GM12878 (cell line): ENCODE measurements around the gene KRTAP2-4. TPM values are rescaled to one million over a fixed set of nuclear protein-coding genes. Genes with fewer than 3 reads are reported as not detected.

Source experiments
- ATAC-seq: fragments of 200-7000 bp; cut with Tn5 transposase; 3 replicates; pipeline ENCODE4 v1.9.1; 2020; ENCODE audit warnings: mild to moderate bottlenecking, moderate library complexity
- BruUV-seq: library from RNA; stranded (reverse); fragments of 400-500 nt; replicated peaks from 2 replicates; lab custom pipeline; 2021; lab: Mats Ljungman, UMichigan
- CTCF ChIA-PET: fragments of 300-600 bp; sonication (Branson Sonifier 250); formaldehyde crosslinking; extraction: SDS; loops from one replicate; lab custom pipeline; 2021; ENCODE audit warnings: inconsistent platforms; lab: Yijun Ruan, JAX
- POLR2A ChIA-PET: fragments of 350-600 bp; formaldehyde crosslinking; extraction: SDS; loops from one replicate; lab custom pipeline; 2021; ENCODE audit warnings: inconsistent platforms; lab: Charles Lee
- RAD21 ChIA-PET: fragments of 300-600 bp; sonication (Branson Sonifier 250); formaldehyde crosslinking; loops from one replicate; lab custom pipeline; 2023; ENCODE audit warnings: antibody characterized with exemption; ENCODE audit not compliant: unreplicated experiment; lab: Charles Lee
- SMC1A ChIA-PET: fragments of 300-600 bp; sonication (Branson Sonifier 250); formaldehyde crosslinking; loops from one replicate; lab custom pipeline; 2023; ENCODE audit not compliant: unreplicated experiment, uncharacterized antibody; lab: Charles Lee
- DNase-seq: peaks from one replicate; pipeline ENCODE4 v3.0.0-alpha.2; 2011; ENCODE audit warnings: low read depth, low spot score
- FAIRE-seq: peaks from 3 replicates; lab custom pipeline; 2011; peaks lifted over from hg19 to GRCh38; lab: Jason Lieb, UNC
- H2AFZ ChIP-seq: 2 replicates; pipeline ENCODE4 v1.6.0; 2011; ENCODE audit warnings: low read depth, low read length, control low read depth; ENCODE audit not compliant: control insufficient read depth
- H3K27ac ChIP-seq: 2 replicates; pipeline ENCODE4 v1.5.1; 2011; ENCODE audit warnings: control low read depth; ENCODE audit not compliant: control insufficient read depth, insufficient read depth
- H3K27me3 ChIP-seq, 2 experiments: replicated peaks in 1 of 2; 2 replicates each; pipeline versions ENCODE4 v1.6.0 to v1.6.1; 2011; ENCODE audit warnings: low read length in 1 of 2; ENCODE audit not compliant: control insufficient read depth in 2 of 2, insufficient read depth in 2 of 2
- H3K36me3 ChIP-seq, 2 experiments: 2 replicates each; pipeline ENCODE4 v1.5.1; 2011; ENCODE audit warnings: low read length in 1 of 2; ENCODE audit not compliant: control insufficient read depth in 2 of 2, insufficient read depth in 2 of 2
- H3K4me1 ChIP-seq: 2 replicates; pipeline ENCODE4 v1.6.1; 2011; ENCODE audit warnings: mild to moderate bottlenecking, low read length, moderate library complexity, mixed read lengths; ENCODE audit not compliant: control insufficient read depth, insufficient read depth
- H3K4me2 ChIP-seq: 2 replicates; pipeline ENCODE4 v1.6.0; 2011; ENCODE audit warnings: control low read depth; ENCODE audit not compliant: control insufficient read depth, insufficient read depth
- H3K4me3 ChIP-seq: fragments of 200-600 bp; sonication (generic); 2 replicates; pipeline ENCODE4 v1.5.1; 2016
- H3K79me2 ChIP-seq: 2 replicates; pipeline ENCODE4 v1.6.0; 2011; ENCODE audit warnings: low read length; ENCODE audit not compliant: control insufficient read depth, insufficient read depth
- H3K9ac ChIP-seq: 2 replicates; pipeline ENCODE4 v1.8.0; 2011; ENCODE audit warnings: low read length, control low read depth, mixed read lengths; ENCODE audit not compliant: control insufficient read depth, insufficient read depth
- H3K9me3 ChIP-seq: replicated peaks from 3 replicates; pipeline ENCODE4 v1.5.1; 2011; ENCODE audit warnings: mild to moderate bottlenecking, low read length; ENCODE audit not compliant: control insufficient read depth, insufficient read depth
- H4K20me1 ChIP-seq: 2 replicates; pipeline ENCODE4 v1.6.0; 2011; ENCODE audit not compliant: control insufficient read depth, insufficient read depth
- EGR1 ChIP-seq, 2 experiments: IDR thresholded peaks; 1 replicate in 1 of 2; 2 replicates in 1 of 2; pipeline ENCODE4 v1.6.1; 2011 to 2012; ENCODE audit warnings: low read depth in 2 of 2, low read length in 2 of 2, borderline replicate concordance in 1 of 2, mild to moderate bottlenecking in 1 of 2, moderate library complexity in 1 of 2
- JUNB ChIP-seq: IDR thresholded peaks from 2 replicates; pipeline ENCODE4 v1.6.1; 2016; ENCODE audit warnings: antibody characterized with exemption, mild to moderate bottlenecking
- NFIC ChIP-seq: IDR thresholded peaks from 2 replicates; pipeline ENCODE4 v1.6.1; 2012; ENCODE audit warnings: low read depth, mild to moderate bottlenecking, inconsistent platforms, low read length, moderate library complexity
- NFYA ChIP-seq: IDR thresholded peaks from 2 replicates; pipeline ENCODE4 v1.6.1; 2011; ENCODE audit warnings: low read depth, mild to moderate bottlenecking, low read length, improper control_type of control experiment, borderline replicate concordance
- PML ChIP-seq: IDR thresholded peaks from 2 replicates; pipeline ENCODE4 v1.6.1; 2012; ENCODE audit warnings: low read length, inconsistent platforms
- POU2F2 ChIP-seq: IDR thresholded peaks from 3 replicates; pipeline ENCODE4 v1.6.1; 2011; ENCODE audit warnings: low read depth, mild to moderate bottlenecking, low read length, borderline replicate concordance
- SMAD5 ChIP-seq: IDR thresholded peaks from 2 replicates; pipeline ENCODE4 v1.6.1; 2016; ENCODE audit warnings: antibody characterized with exemption, low read depth
- SMC3 ChIP-seq: IDR thresholded peaks from 2 replicates; pipeline ENCODE4 v1.6.1; 2011; ENCODE audit warnings: low read length, improper control_type of control experiment, borderline replicate concordance
- TCF3 ChIP-seq: IDR thresholded peaks from 2 replicates; pipeline ENCODE4 v1.6.1; 2012; ENCODE audit warnings: low read depth, mild to moderate bottlenecking, low read length, borderline replicate concordance; ENCODE audit not compliant: insufficient read depth
- WGBS: methylation state at CpG from one replicate; pipeline ENCODE4 v1.1.6; 2016; ENCODE audit warnings: low lambda C conversion rate; ENCODE audit not compliant: insufficient replicate concordance, insufficient coverage; ENCODE audit errors: missing lambda C conversion rate; 5-methylcytosine and 5-hydroxymethylcytosine counted together
- in situ Hi-C: fragments of 300-500 bp; cut with MboI; formaldehyde crosslinking; loops from 9 replicates; pipeline ENCODE4 v1.14.3; 2018; ENCODE audit warnings: mixed read lengths
- intact Hi-C: fragments of 100-400 bp; cut with micrococcal nuclease; formaldehyde crosslinking; loops from one replicate; pipeline ENCODE4 v1.14.2; 2022; ENCODE audit not compliant: unreplicated experiment
- polyA plus RNA-seq, 11 experiments: library from polyadenylated mRNA; depleted of rRNA in 4 of 11; unstranded in 6 of 11; stranded (reverse) in 5 of 11; fragments of >200 nt; fragmentation: Nextera tagmentation in 4 of 11; fragmentation: Illumina TruSeq in 1 of 11; extraction: Ambion mirVana in 4 of 11; extraction: Trizol in 1 of 11; gene quantifications; 1 replicate in 1 of 11; 2 replicates in 10 of 11; pipeline versions ENCODE4 v1.2.1 to v1.2.3, GENCODE V29; 2011 to 2016; ENCODE audit warnings: inconsistent platforms in 2 of 11, missing spikeins in 2 of 11, low read depth in 1 of 11
- total RNA-seq, 4 experiments: library from RNA; depleted of rRNA in 3 of 4; stranded (reverse); fragments of >200 nt in 3 of 4; fragmentation: Illumina TruSeq in 1 of 4; extraction: Trizol in 1 of 4; gene quantifications; 2 replicates each; pipeline versions ENCODE4 v1.2.1 to v1.2.3, GENCODE V29; 2013 to 2021
- TF ChIP-seq, protein P1 (sequence below): fragments of 450-650 bp; IDR thresholded peaks from 2 replicates; pipeline ENCODE4 v1.6.1; 2017; ENCODE audit warnings: mild to moderate bottlenecking, low read depth, inconsistent platforms; ENCODE audit not compliant: poor library complexity, severe bottlenecking
- TF ChIP-seq, protein P2 (sequence below): IDR thresholded peaks from 2 replicates; pipeline ENCODE4 v1.6.1; 2012; ENCODE audit warnings: improper control_type of control experiment, low read depth, low read length; ENCODE audit not compliant: insufficient replicate concordance
- TF ChIP-seq, protein P3 (sequence below): IDR thresholded peaks from 2 replicates; pipeline ENCODE4 v1.6.1; 2011; ENCODE audit warnings: mild to moderate bottlenecking, low read depth, low read length, moderate library complexity; ENCODE audit not compliant: insufficient replicate concordance
- TF ChIP-seq, protein P4 (sequence below): IDR thresholded peaks from 2 replicates; pipeline ENCODE4 v1.6.1; 2011; ENCODE audit warnings: borderline replicate concordance, low read depth, mild to moderate bottlenecking, moderate library complexity, mixed read lengths, low read length; ENCODE audit not compliant: insufficient read depth; ENCODE audit errors: extremely low read length
- TF ChIP-seq, protein P5 (sequence below): fragments of 450-650 bp; IDR thresholded peaks from 2 replicates; pipeline ENCODE4 v1.6.1; 2016; ENCODE audit warnings: mild to moderate bottlenecking

The KRTAP2-4 gene
- total and polyA plus RNA-seq, 10 of the 15 experiments (the other 5 are each of a cell fraction or from before 2014, with no cell fraction given), result not detected

DNA sequence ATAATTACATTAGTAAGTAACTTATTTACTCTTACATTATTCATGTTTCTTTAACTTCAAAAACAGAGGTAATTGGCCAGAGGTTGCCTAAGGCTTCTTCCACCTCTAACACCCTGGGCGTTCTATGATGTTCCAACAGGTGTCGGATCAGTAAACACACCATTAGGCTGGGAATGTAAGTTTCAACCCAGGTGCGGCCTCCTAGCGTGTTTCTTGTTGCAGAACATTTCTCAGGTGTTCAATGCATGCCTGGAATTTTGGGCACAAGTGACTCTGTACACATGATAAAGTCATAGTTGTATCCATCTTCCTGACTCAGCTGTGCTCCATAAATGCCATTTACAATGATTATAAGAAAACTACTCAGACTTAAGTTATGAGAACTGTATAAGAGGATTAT, 11.7 kb downstream of the KRTAP2-4 start:
- no peaks in the 10 kb centered on the region for H3K79me2 ChIP-seq
- CTCF ChIA-PET, result no interaction called here
- no peaks in the 10 kb centered on the region for H4K20me1 ChIP-seq
- intact Hi-C loops (no loop called here), in situ Hi-C loops (no loop called here)
- no peaks in the 10 kb centered on the region for H3K4me1 ChIP-seq
- POLR2A ChIA-PET, result no interaction called here
- no peak overlapping the region for H3K9ac ChIP-seq
- BruUV-seq, result no TSS peak
- no peak overlapping the region for H3K4me2 ChIP-seq
- no peak overlapping the region for H2AFZ ChIP-seq
- no peak for DNase-seq
- 32% methylated on average over 4 of the region's 4 CpGs for WGBS
- no peaks in the 10 kb centered on the region for H3K9me3 ChIP-seq
- no peaks in the 10 kb centered on the region for H3K27me3 ChIP-seq
- H3K27ac ChIP-seq, result no peak overlapping the region
- no peak overlapping the region for H3K4me3 ChIP-seq
- SMC1A ChIA-PET, result no interaction called here
- no peaks in the 10 kb centered on the region for H3K36me3 ChIP-seq
- FAIRE-seq, result no peak
- ATAC-seq, result no peak
- RAD21 ChIA-PET, result no interaction called here
- TF ChIP-seq, protein P1, sequence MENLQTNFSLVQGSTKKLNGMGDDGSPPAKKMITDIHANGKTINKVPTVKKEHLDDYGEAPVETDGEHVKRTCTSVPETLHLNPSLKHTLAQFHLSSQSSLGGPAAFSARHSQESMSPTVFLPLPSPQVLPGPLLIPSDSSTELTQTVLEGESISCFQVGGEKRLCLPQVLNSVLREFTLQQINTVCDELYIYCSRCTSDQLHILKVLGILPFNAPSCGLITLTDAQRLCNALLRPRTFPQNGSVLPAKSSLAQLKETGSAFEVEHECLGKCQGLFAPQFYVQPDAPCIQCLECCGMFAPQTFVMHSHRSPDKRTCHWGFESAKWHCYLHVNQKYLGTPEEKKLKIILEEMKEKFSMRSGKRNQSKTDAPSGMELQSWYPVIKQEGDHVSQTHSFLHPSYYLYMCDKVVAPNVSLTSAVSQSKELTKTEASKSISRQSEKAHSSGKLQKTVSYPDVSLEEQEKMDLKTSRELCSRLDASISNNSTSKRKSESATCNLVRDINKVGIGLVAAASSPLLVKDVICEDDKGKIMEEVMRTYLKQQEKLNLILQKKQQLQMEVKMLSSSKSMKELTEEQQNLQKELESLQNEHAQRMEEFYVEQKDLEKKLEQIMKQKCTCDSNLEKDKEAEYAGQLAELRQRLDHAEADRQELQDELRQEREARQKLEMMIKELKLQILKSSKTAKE, result no peak
- TF ChIP-seq PML, result no peak
- TF ChIP-seq SMAD5, result no peak
- TF ChIP-seq, protein P2, sequence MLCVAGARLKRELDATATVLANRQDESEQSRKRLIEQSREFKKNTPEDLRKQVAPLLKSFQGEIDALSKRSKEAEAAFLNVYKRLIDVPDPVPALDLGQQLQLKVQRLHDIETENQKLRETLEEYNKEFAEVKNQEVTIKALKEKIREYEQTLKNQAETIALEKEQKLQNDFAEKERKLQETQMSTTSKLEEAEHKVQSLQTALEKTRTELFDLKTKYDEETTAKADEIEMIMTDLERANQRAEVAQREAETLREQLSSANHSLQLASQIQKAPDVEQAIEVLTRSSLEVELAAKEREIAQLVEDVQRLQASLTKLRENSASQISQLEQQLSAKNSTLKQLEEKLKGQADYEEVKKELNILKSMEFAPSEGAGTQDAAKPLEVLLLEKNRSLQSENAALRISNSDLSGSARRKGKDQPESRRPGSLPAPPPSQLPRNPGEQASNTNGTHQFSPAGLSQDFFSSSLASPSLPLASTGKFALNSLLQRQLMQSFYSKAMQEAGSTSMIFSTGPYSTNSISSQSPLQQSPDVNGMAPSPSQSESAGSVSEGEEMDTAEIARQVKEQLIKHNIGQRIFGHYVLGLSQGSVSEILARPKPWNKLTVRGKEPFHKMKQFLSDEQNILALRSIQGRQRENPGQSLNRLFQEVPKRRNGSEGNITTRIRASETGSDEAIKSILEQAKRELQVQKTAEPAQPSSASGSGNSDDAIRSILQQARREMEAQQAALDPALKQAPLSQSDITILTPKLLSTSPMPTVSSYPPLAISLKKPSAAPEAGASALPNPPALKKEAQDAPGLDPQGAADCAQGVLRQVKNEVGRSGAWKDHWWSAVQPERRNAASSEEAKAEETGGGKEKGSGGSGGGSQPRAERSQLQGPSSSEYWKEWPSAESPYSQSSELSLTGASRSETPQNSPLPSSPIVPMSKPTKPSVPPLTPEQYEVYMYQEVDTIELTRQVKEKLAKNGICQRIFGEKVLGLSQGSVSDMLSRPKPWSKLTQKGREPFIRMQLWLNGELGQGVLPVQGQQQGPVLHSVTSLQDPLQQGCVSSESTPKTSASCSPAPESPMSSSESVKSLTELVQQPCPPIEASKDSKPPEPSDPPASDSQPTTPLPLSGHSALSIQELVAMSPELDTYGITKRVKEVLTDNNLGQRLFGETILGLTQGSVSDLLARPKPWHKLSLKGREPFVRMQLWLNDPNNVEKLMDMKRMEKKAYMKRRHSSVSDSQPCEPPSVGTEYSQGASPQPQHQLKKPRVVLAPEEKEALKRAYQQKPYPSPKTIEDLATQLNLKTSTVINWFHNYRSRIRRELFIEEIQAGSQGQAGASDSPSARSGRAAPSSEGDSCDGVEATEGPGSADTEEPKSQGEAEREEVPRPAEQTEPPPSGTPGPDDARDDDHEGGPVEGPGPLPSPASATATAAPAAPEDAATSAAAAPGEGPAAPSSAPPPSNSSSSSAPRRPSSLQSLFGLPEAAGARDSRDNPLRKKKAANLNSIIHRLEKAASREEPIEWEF, result no peak
- no peak for TF ChIP-seq NFIC
- TF ChIP-seq SMC3, result no peak
- TF ChIP-seq EGR1 (IDR thresholded peaks at IDR 0.05; ENCODE audit: borderline replicate concordance in 1 of 2, low read depth in 2 of 2, low read length in 2 of 2), result no peak
- TF ChIP-seq, protein P3, sequence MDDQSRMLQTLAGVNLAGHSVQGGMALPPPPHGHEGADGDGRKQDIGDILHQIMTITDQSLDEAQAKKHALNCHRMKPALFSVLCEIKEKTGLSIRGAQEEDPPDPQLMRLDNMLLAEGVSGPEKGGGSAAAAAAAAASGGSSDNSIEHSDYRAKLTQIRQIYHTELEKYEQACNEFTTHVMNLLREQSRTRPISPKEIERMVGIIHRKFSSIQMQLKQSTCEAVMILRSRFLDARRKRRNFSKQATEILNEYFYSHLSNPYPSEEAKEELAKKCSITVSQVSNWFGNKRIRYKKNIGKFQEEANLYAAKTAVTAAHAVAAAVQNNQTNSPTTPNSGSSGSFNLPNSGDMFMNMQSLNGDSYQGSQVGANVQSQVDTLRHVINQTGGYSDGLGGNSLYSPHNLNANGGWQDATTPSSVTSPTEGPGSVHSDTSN, result no peak
- no peak for TF ChIP-seq TCF3
- no peak for TF ChIP-seq POU2F2
- TF ChIP-seq JUNB, result no peak
- TF ChIP-seq NFYA, result no peak
- TF ChIP-seq, protein P4, sequence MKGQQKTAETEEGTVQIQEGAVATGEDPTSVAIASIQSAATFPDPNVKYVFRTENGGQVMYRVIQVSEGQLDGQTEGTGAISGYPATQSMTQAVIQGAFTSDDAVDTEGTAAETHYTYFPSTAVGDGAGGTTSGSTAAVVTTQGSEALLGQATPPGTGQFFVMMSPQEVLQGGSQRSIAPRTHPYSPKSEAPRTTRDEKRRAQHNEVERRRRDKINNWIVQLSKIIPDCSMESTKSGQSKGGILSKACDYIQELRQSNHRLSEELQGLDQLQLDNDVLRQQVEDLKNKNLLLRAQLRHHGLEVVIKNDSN, result no peak
- TF ChIP-seq, protein P5, sequence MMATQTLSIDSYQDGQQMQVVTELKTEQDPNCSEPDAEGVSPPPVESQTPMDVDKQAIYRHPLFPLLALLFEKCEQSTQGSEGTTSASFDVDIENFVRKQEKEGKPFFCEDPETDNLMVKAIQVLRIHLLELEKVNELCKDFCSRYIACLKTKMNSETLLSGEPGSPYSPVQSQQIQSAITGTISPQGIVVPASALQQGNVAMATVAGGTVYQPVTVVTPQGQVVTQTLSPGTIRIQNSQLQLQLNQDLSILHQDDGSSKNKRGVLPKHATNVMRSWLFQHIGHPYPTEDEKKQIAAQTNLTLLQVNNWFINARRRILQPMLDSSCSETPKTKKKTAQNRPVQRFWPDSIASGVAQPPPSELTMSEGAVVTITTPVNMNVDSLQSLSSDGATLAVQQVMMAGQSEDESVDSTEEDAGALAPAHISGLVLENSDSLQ, result no peak
